Measurements from ENCODE around the gene REV3L.

DNA sequence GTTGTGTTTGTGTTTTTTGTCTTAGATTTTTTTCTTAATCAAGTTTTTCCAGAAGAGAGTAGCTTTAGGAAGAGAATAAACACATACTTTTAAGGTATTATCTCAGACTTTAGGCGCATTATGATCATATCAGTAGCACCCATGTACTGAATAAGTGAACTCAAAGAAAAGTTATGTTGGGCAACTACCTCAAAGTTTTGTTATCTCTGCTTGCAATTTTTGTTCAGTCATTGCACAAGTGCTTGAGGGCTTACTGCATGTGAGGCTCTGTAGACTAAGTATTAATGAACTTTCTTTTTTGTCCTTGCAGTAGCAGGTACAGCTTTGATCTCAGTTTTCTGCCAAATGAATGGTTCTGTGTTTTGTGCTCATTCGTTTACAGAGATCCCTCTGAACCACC lies 206.7 kb downstream of the REV3L start:
- TF ChIP-seq, protein P1, sequence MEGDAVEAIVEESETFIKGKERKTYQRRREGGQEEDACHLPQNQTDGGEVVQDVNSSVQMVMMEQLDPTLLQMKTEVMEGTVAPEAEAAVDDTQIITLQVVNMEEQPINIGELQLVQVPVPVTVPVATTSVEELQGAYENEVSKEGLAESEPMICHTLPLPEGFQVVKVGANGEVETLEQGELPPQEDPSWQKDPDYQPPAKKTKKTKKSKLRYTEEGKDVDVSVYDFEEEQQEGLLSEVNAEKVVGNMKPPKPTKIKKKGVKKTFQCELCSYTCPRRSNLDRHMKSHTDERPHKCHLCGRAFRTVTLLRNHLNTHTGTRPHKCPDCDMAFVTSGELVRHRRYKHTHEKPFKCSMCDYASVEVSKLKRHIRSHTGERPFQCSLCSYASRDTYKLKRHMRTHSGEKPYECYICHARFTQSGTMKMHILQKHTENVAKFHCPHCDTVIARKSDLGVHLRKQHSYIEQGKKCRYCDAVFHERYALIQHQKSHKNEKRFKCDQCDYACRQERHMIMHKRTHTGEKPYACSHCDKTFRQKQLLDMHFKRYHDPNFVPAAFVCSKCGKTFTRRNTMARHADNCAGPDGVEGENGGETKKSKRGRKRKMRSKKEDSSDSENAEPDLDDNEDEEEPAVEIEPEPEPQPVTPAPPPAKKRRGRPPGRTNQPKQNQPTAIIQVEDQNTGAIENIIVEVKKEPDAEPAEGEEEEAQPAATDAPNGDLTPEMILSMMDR (IDR thresholded peaks at IDR 0.05) = no peak
- no peak for TF ChIP-seq POLR2A (IDR thresholded peaks at IDR 0.05)

All from adrenal gland (tissue), 5 donors.